ENCODE measurements around the gene HEG1.

GRCh38 chr3:125083776-125084175 lies 28.0 kb upstream of the HEG1 start:
- TF ChIP-seq CTCF (IDR thresholded peaks at IDR 0.05) (no peak), POLR2A (IDR thresholded peaks at IDR 0.05) (no peak)

Data from lower leg skin (tissue), 3 donors.